ENCODE data around the gene TEKT5. TPM values are rescaled to one million over a fixed set of nuclear protein-coding genes. Genes with fewer than 3 reads are reported as not detected.

TEKT5 gene
- total RNA-seq, 4 donors from 2014 or later, result not detected

GRCh38 chr16:10731790-10732189 lies 37.1 kb upstream of the TEKT5 start:
- Histone ChIP-seq H3K27me3 (peaks cover 0 to 6% (median 0%) of the 10 kb centered on the region in 4 donors), H3K36me3 (no peaks in the 10 kb centered on the region), H3K9me3 (peaks cover 0 to 6% (median 0%) of the 10 kb centered on the region in 4 donors), H3K27ac (replicated peaks in 1 of 4) (no peak overlapping the region), H3K4me3 (no peak overlapping the region), H3K4me1 (peaks cover 0 to 7% (median 5%) of the 10 kb centered on the region in 4 donors)
- intact Hi-C loops (cut with DNase I), result no loop called here
- DNase-seq (ENCODE audit: extremely low spot score), result no peak
- WGBS, result 83% methylated on average over 7 of the region's 7 CpGs
- TF ChIP-seq POLR2A (IDR thresholded peaks at IDR 0.05; ENCODE audit: low read depth), result no peak
- no peak for TF ChIP-seq CTCF (IDR thresholded peaks at IDR 0.05)
- no peak for TF ChIP-seq EP300 (IDR thresholded peaks at IDR 0.05)
- TF ChIP-seq POLR2AphosphoS5 (IDR thresholded peaks at IDR 0.05), result no peak

- WGBS, result 62% methylated on average over 19 of the region's 19 CpGs
- Histone ChIP-seq H3K4me3 (no peak overlapping the region), H3K36me3 (no peaks in the 10 kb centered on the region), H3K4me1 (peaks cover 0 to 5% (median 4%) of the 10 kb centered on the region in 4 donors), H3K27me3 (peaks cover 0 to 6% (median 0%) of the 10 kb centered on the region in 4 donors), H3K9me3 (peaks cover 0 to 6% (median 0%) of the 10 kb centered on the region in 4 donors), H3K27ac (replicated peaks in 1 of 4) (no peak overlapping the region)
- no peak for TF ChIP-seq EP300 (IDR thresholded peaks at IDR 0.05)
- no peak for TF ChIP-seq POLR2A (IDR thresholded peaks at IDR 0.05; ENCODE audit: low read depth)
- no peak for TF ChIP-seq POLR2AphosphoS5 (IDR thresholded peaks at IDR 0.05)
- no peak for TF ChIP-seq CTCF (IDR thresholded peaks at IDR 0.05)
- DNase-seq (ENCODE audit: extremely low spot score), result peak; percentile 89
- intact Hi-C loops (cut with DNase I), result no loop called here
Observed at GRCh38 chr16:10729104-10730048, 34.6 kb upstream of the TEKT5 start.

GRCh38 chr16:10728003-10728887 lies 33.5 kb upstream of the TEKT5 start:
- Histone ChIP-seq H3K27ac (replicated peaks in 1 of 4) (no peak overlapping the region), H3K36me3 (no peaks in the 10 kb centered on the region), H3K9me3 (peaks cover 0 to 3% (median 0%) of the 10 kb centered on the region in 4 donors), H3K4me3 (no peak overlapping the region), H3K27me3 (peaks cover 0 to 6% (median 0%) of the 10 kb centered on the region in 4 donors), H3K4me1 (peaks cover 0 to 5% (median 4%) of the 10 kb centered on the region in 4 donors)
- intact Hi-C loops (cut with DNase I), result no loop called here
- 46% methylated on average over 16 of the region's 16 CpGs for WGBS
- peak; percentile 45 for DNase-seq (ENCODE audit: extremely low spot score)
- TF ChIP-seq EP300 (IDR thresholded peaks at IDR 0.05), result no peak
- TF ChIP-seq POLR2A (IDR thresholded peaks at IDR 0.05; ENCODE audit: low read depth), result no peak
- no peak for TF ChIP-seq CTCF (IDR thresholded peaks at IDR 0.05)
- TF ChIP-seq POLR2AphosphoS5 (IDR thresholded peaks at IDR 0.05), result no peak

GRCh38 chr16:10708969-10709368 lies 14.2 kb upstream of the TEKT5 start:
- Histone ChIP-seq H3K4me3 (no peak overlapping the region), H3K4me1 (no peaks in the 10 kb centered on the region), H3K27ac (replicated peaks in 1 of 4) (no peak overlapping the region), H3K36me3 (no peaks in the 10 kb centered on the region), H3K27me3 (peaks cover 0 to 39% (median 0%) of the 10 kb centered on the region in 4 donors), H3K9me3 (no peaks in the 10 kb centered on the region)
- intact Hi-C loops (cut with DNase I), result no loop called here
- TF ChIP-seq EP300 (IDR thresholded peaks at IDR 0.05) (no peak), POLR2AphosphoS5 (IDR thresholded peaks at IDR 0.05) (no peak), POLR2A (IDR thresholded peaks at IDR 0.05; ENCODE audit: low read depth) (no peak), CTCF (IDR thresholded peaks at IDR 0.05) (no peak)
- WGBS, result 75% methylated on average over 4 of the region's 4 CpGs
- no peak for DNase-seq (ENCODE audit: extremely low spot score)

Data from esophagus muscularis mucosa (tissue), 4 donors.